PC-3 (cell line): ENCODE results near the gene RARA. TPM values are rescaled to one million over a fixed set of nuclear protein-coding genes. Genes with fewer than 3 reads are reported as not detected.

Experiments
- ATAC-seq: fragments of 200-7000 bp; cut with Tn5 transposase; 2 replicates; pipeline ENCODE4 v1.9.1; 2020; ENCODE audit warnings: mild to moderate bottlenecking, moderate library complexity
- BruUV-seq: library from RNA; stranded (reverse); fragments of 400-500 nt; replicated peaks from 2 replicates; lab custom pipeline; 2021; lab: Mats Ljungman, UMichigan
- CTCF ChIA-PET: fragments of 300-600 bp; sonication (Branson Sonifier 250); formaldehyde crosslinking; loops from one replicate; lab custom pipeline; 2022; ENCODE audit warnings: antibody characterized with exemption; lab: Charles Lee
- POLR2A ChIA-PET: fragments of 300-600 bp; sonication (Branson Sonifier 250); formaldehyde crosslinking; loops from one replicate; lab custom pipeline; 2022; ENCODE audit warnings: antibody characterized with exemption; ENCODE audit not compliant: unreplicated experiment; lab: Charles Lee
- DNase-seq: peaks from one replicate; pipeline ENCODE4 v3.0.0-alpha.2; 2015
- H2AFZ ChIP-seq: fragments of 300-600 bp; sonication (generic); 2 replicates; pipeline ENCODE4 v1.6.0; 2016; ENCODE audit warnings: antibody characterized with exemption, low read length
- H3F3A ChIP-seq: fragments of 300-600 bp; sonication (generic); one replicate; pipeline ENCODE4 v1.6.0; 2017; ENCODE audit warnings: antibody characterized with exemption, low read length, control low read depth, mild to moderate bottlenecking; ENCODE audit not compliant: unreplicated experiment
- H3K27ac ChIP-seq: fragments of 300-600 bp; sonication (generic); 2 replicates; pipeline ENCODE4 v1.5.1; 2016; ENCODE audit warnings: mild to moderate bottlenecking, low read length
- H3K27me3 ChIP-seq: fragments of 300-600 bp; sonication (generic); 2 replicates; pipeline ENCODE4 v1.6.1; 2016; ENCODE audit warnings: low read length, mixed read lengths
- H3K36me3 ChIP-seq: fragments of 300-600 bp; sonication (generic); 2 replicates; pipeline ENCODE4 v1.6.1; 2016; ENCODE audit warnings: low read depth, mixed run types, low read length, mixed read lengths
- H3K4me1 ChIP-seq: fragments of 300-600 bp; sonication (generic); 2 replicates; pipeline ENCODE4 v1.5.1; 2016; ENCODE audit warnings: low read length; ENCODE audit not compliant: insufficient read depth
- H3K4me2 ChIP-seq: fragments of 300-600 bp; sonication (generic); 2 replicates; pipeline ENCODE4 v1.6.0; 2016; ENCODE audit warnings: low read length
- H3K4me3 ChIP-seq: fragments of 300-600 bp; sonication (generic); 2 replicates; pipeline ENCODE4 v1.5.1; 2016; ENCODE audit warnings: mild to moderate bottlenecking, low read length, mixed read lengths
- H3K79me2 ChIP-seq: fragments of 300-600 bp; sonication (generic); 2 replicates; pipeline ENCODE4 v1.6.1; 2017; ENCODE audit warnings: low read length, mixed read lengths
- H3K9ac ChIP-seq: fragments of 300-600 bp; sonication (generic); 2 replicates; pipeline ENCODE4 v1.6.0; 2016; ENCODE audit warnings: mild to moderate bottlenecking, low read length
- H3K9me2 ChIP-seq: fragments of 300-600 bp; sonication (generic); replicated peaks from 2 replicates; pipeline ENCODE4 v1.6.1; 2016; ENCODE audit warnings: mixed run types, low read length, mixed read lengths
- H3K9me3 ChIP-seq: fragments of 300-600 bp; sonication (generic); 2 replicates; pipeline ENCODE4 v1.6.1; 2016; ENCODE audit warnings: low read length, mixed read lengths
- H4K20me1 ChIP-seq: fragments of 300-600 bp; sonication (generic); 2 replicates; pipeline ENCODE4 v1.6.1; 2016; ENCODE audit warnings: low read length, mixed read lengths
- CTCF ChIP-seq: fragments of 300-600 bp; sonication (generic); conservative IDR thresholded peaks from 2 replicates; pipeline ENCODE4 v1.5.1; 2017; ENCODE audit warnings: antibody characterized with exemption, low read depth, mild to moderate bottlenecking, low read length
- EZH2 ChIP-seq: fragments of 300-600 bp; sonication (generic); IDR thresholded peaks from one replicate; pipeline ENCODE4 v1.6.1; 2017; ENCODE audit warnings: antibody characterized with exemption, mild to moderate bottlenecking, low read length; ENCODE audit not compliant: unreplicated experiment
- EZH2phosphoT487 ChIP-seq: fragments of 300-600 bp; sonication (generic); IDR thresholded peaks from 2 replicates; pipeline ENCODE4 v1.6.1; 2018; ENCODE audit warnings: mild to moderate bottlenecking, antibody characterized with exemption, low read length, borderline replicate concordance
- intact Hi-C: fragments of 100-400 bp; cut with micrococcal nuclease; formaldehyde crosslinking; loops from 2 replicates; pipeline ENCODE4 v1.9.0; 2023
- total RNA-seq: library from RNA; depleted of rRNA; stranded (reverse); fragments of >200 nt; gene quantifications from 2 replicates; pipeline ENCODE4 v1.2.3, GENCODE V29; 2014

RARA gene
- total RNA-seq, 1 experiment from 2014 or later = 19.6 TPM

DNA sequence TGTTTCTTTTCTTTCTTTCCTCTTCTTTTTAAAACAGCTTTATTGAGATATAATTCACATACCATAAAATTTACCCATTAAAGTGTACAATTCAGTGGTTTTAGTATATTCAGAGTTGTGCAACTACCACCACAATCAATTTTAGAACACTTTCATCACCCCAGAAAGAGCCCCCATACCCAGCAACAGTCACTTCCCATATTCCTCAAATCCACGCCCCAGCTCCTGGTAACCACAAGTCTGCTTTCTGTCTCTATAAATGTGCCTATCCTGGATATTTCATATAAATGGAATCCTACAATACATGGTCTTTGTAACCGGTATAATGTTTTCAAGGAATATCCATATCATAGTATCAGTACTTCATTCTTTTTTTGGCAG, 19.4 kb downstream of the RARA start:
- Histone ChIP-seq H3K27me3 (no peaks in the 10 kb centered on the region), H3K36me3 (no peaks in the 10 kb centered on the region), H3K4me1 (peaks cover 7% of the 10 kb centered on the region), H3K9me3 (no peaks in the 10 kb centered on the region), H2AFZ (no peak overlapping the region), H3K4me3 (no peak overlapping the region), H3K9ac (no peak overlapping the region), H3F3A (no peaks in the 10 kb centered on the region), H3K9me2 (no peaks in the 10 kb centered on the region), H3K27ac (no peak overlapping the region), H3K79me2 (peaks cover 71% of the 10 kb centered on the region), H3K4me2 (no peak overlapping the region), H4K20me1 (no peaks in the 10 kb centered on the region; the same call in 1 of the 2 replicates)
- no TSS peak for BruUV-seq
- ChIA-PET POLR2A (no interaction called here), CTCF (no interaction called here)
- TF ChIP-seq EZH2phosphoT487 = no peak
- no peak for TF ChIP-seq EZH2
- TF ChIP-seq CTCF = no peak
- intact Hi-C loops = no loop called here
- DNase-seq = no peak
- no peak for ATAC-seq

DNA sequence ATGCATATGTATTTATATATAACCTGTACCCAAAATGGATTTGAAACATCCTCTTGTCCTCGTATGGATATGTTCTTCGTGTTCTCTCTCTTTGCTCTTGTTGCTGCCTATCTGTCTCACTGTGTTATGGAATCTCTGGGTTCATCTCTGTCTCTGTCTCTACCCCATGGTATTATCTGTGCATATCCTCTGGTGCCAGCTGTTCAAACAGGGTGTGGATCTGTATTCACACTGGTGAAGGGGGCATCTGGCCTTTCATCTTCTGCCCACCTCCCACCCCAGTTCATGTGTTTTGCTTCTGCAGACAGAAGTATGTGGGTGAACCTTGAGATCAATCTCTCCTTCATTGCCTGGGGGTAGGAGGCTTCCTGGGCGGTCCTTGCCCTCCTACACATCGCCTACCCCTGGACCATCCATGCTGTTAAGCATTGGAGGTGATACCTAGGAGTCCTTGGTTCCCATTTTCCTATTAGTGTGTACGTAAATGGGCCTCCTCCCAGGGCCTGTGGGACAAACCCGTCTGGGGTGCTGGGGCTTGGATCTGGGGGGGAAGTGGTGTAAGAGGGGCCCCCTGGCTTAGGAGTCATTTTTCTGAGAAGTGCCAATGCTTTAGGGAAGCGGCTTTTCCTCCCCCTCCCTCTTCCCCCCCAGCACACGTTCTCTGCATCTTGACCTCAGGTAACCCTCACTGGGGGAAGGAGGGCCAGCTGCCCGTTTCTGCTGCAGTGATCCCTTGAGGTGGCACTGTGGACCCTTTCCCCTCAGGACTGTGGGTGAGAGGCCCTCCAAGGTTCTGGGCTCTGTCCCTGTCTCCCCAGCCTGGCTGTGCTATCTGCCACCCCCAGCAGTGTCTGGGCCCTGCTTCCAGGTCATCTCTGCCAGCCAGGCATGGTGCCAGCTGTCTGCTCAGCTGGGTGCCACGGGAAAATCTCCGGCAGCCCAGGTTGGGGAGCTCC, 21.1 kb downstream of the RARA start:
- H3K9ac ChIP-seq = no peak overlapping the region
- BruUV-seq = no TSS peak
- ATAC-seq = no peak
- H3F3A ChIP-seq = no peaks in the 10 kb centered on the region
- H3K4me3 ChIP-seq = no peak overlapping the region
- no peaks in the 10 kb centered on the region for H3K36me3 ChIP-seq
- H3K9me2 ChIP-seq = no peaks in the 10 kb centered on the region
- no peak for DNase-seq
- H3K27me3 ChIP-seq = no peaks in the 10 kb centered on the region
- ChIA-PET CTCF (no interaction called here), POLR2A (no interaction called here)
- peaks cover 70% of the 10 kb centered on the region for H3K79me2 ChIP-seq
- no peak overlapping the region for H3K27ac ChIP-seq
- no peaks in the 10 kb centered on the region for H3K9me3 ChIP-seq
- no peaks in the 10 kb centered on the region; the same call in 1 of the 2 replicates for H4K20me1 ChIP-seq
- TF ChIP-seq EZH2 = no peak
- TF ChIP-seq EZH2phosphoT487 = no peak
- TF ChIP-seq CTCF = no peak
- H2AFZ ChIP-seq = no peak overlapping the region
- H3K4me1 ChIP-seq = peaks cover 5% of the 10 kb centered on the region; the same call in 1 of the 2 replicates
- intact Hi-C loops = no loop called here
- H3K4me2 ChIP-seq = no peak overlapping the region
